MM.1S (cell line): ENCODE measurements around the gene JAKMIP3.

Source experiments
- DNase-seq: peaks from one replicate; pipeline ENCODE4 v3.0.0-alpha.2; 2015
- H2AFZ ChIP-seq: fragments of 300-600 bp; sonication (generic); 2 replicates; pipeline ENCODE4 v1.6.0; 2016; ENCODE audit warnings: antibody characterized with exemption, low read length
- H3F3A ChIP-seq: fragments of 300-600 bp; sonication (generic); 2 replicates; pipeline ENCODE4 v1.6.1; 2016; ENCODE audit warnings: mild to moderate bottlenecking, antibody characterized with exemption, low read length, moderate library complexity, mixed read lengths; ENCODE audit not compliant: insufficient read depth
- H3K27ac ChIP-seq: fragments of 300-600 bp; sonication (generic); 2 replicates; pipeline ENCODE4 v1.5.1; 2016; ENCODE audit warnings: mild to moderate bottlenecking, low read length
- H3K27me3 ChIP-seq: fragments of 300-600 bp; sonication (generic); replicated peaks from 2 replicates; pipeline ENCODE4 v1.6.0; 2016; ENCODE audit warnings: low read length; ENCODE audit not compliant: insufficient read depth
- H3K36me3 ChIP-seq: fragments of 300-600 bp; sonication (generic); replicated peaks from 2 replicates; pipeline ENCODE4 v1.6.1; 2016; ENCODE audit warnings: mild to moderate bottlenecking, low read length, mixed read lengths; ENCODE audit not compliant: insufficient read depth
- H3K4me1 ChIP-seq: fragments of 300-600 bp; sonication (generic); 2 replicates; pipeline ENCODE4 v1.6.1; 2016; ENCODE audit warnings: low read length, mixed read lengths
- H3K4me2 ChIP-seq: fragments of 300-600 bp; sonication (generic); 2 replicates; pipeline ENCODE4 v1.6.0; 2016; ENCODE audit warnings: low read depth, low read length
- H3K4me3 ChIP-seq: fragments of 300-600 bp; sonication (generic); 2 replicates; pipeline ENCODE4 v1.5.1; 2016; ENCODE audit warnings: low read length, mixed read lengths
- H3K79me2 ChIP-seq: fragments of 300-600 bp; sonication (generic); 2 replicates; pipeline ENCODE4 v1.6.1; 2016; ENCODE audit warnings: mixed run types, low read length, mixed read lengths
- H3K9ac ChIP-seq: fragments of 300-600 bp; sonication (generic); 2 replicates; pipeline ENCODE4 v1.6.1; 2016; ENCODE audit warnings: low read length, mixed read lengths
- H3K9me2 ChIP-seq: fragments of 300-600 bp; sonication (generic); replicated peaks from 2 replicates; pipeline ENCODE4 v1.6.1; 2016; ENCODE audit warnings: mild to moderate bottlenecking, low read length, mixed read lengths; ENCODE audit not compliant: insufficient read depth
- H3K9me3 ChIP-seq: fragments of 300-600 bp; sonication (generic); replicated peaks from 2 replicates; pipeline ENCODE4 v1.6.1; 2016; ENCODE audit warnings: mild to moderate bottlenecking, low read length, mixed read lengths; ENCODE audit not compliant: insufficient read depth
- H4K20me1 ChIP-seq: fragments of 300-600 bp; sonication (generic); 2 replicates; pipeline ENCODE4 v1.6.1; 2016; ENCODE audit warnings: mild to moderate bottlenecking, low read length, moderate library complexity, mixed read lengths; ENCODE audit not compliant: insufficient read depth
- CTCF ChIP-seq: fragments of 300-600 bp; sonication (generic); IDR thresholded peaks from 2 replicates; pipeline ENCODE4 v1.5.1; 2016; ENCODE audit warnings: antibody characterized with exemption, low read length, mixed read lengths
- EZH2 ChIP-seq: fragments of 300-600 bp; sonication (generic); optimal IDR thresholded peaks from 2 replicates; pipeline ENCODE3; 2017; ENCODE audit warnings: low read depth, mild to moderate bottlenecking, antibody characterized with exemption, low read length, mixed read lengths
- EZH2phosphoT487 ChIP-seq: fragments of 300-600 bp; sonication (generic); IDR thresholded peaks from 2 replicates; pipeline ENCODE4 v1.6.1; 2018; ENCODE audit warnings: antibody characterized with exemption, low read length

Gene JAKMIP3

GRCh38 chr10:132041340-132041739 is 24.4 kb upstream of the JAKMIP3 start:
- Histone ChIP-seq H3K4me2 (no peak overlapping the region), H3K36me3 (no peaks in the 10 kb centered on the region), H3K9me3 (no peaks in the 10 kb centered on the region), H4K20me1 (no peaks in the 10 kb centered on the region), H3K79me2 (no peaks in the 10 kb centered on the region), H3K9me2 (no peaks in the 10 kb centered on the region), H3K9ac (no peak overlapping the region), H2AFZ (no peak overlapping the region), H3F3A (no peaks in the 10 kb centered on the region), H3K4me1 (no peaks in the 10 kb centered on the region), H3K27me3 (peaks cover 12% of the 10 kb centered on the region; the same call in 1 of the 2 replicates), H3K4me3 (no peak overlapping the region), H3K27ac (no peak overlapping the region)
- TF ChIP-seq CTCF (no peak), EZH2phosphoT487 (no peak), EZH2 (no peak)
- DNase-seq, result no peak

GRCh38 chr10:132043861-132044695 is 21.7 kb upstream of the JAKMIP3 start:
- H3K27ac ChIP-seq, result no peak overlapping the region
- H3K9ac ChIP-seq, result no peak overlapping the region
- no peaks in the 10 kb centered on the region for H3K9me2 ChIP-seq
- no peaks in the 10 kb centered on the region for H3K9me3 ChIP-seq
- H3K4me1 ChIP-seq, result no peaks in the 10 kb centered on the region
- H3K4me3 ChIP-seq, result no peak overlapping the region
- H4K20me1 ChIP-seq, result no peaks in the 10 kb centered on the region
- H3K4me2 ChIP-seq, result no peak overlapping the region
- peaks cover 18% of the 10 kb centered on the region for H3K27me3 ChIP-seq
- no peaks in the 10 kb centered on the region for H3F3A ChIP-seq
- H3K36me3 ChIP-seq, result no peaks in the 10 kb centered on the region
- TF ChIP-seq CTCF (no peak), EZH2 (no peak), EZH2phosphoT487 (no peak)
- no peak for DNase-seq
- H2AFZ ChIP-seq, result no peak overlapping the region
- H3K79me2 ChIP-seq, result no peaks in the 10 kb centered on the region

GRCh38 chr10:132044803-132045202 is 20.9 kb upstream of the JAKMIP3 start:
- Histone ChIP-seq H3K79me2 (no peaks in the 10 kb centered on the region), H4K20me1 (no peaks in the 10 kb centered on the region), H3K36me3 (no peaks in the 10 kb centered on the region), H3K27ac (no peak overlapping the region), H3F3A (no peaks in the 10 kb centered on the region), H3K4me1 (no peaks in the 10 kb centered on the region), H2AFZ (no peak overlapping the region), H3K4me2 (no peak overlapping the region), H3K9me3 (no peaks in the 10 kb centered on the region), H3K9ac (no peak overlapping the region), H3K27me3 (peaks cover 24% of the 10 kb centered on the region), H3K9me2 (no peaks in the 10 kb centered on the region), H3K4me3 (no peak overlapping the region)
- TF ChIP-seq CTCF (no peak), EZH2 (no peak), EZH2phosphoT487 (no peak)
- DNase-seq, result no peak
